MCF 10A (cell line): ENCODE measurements around the gene TRAK1. TPM values are rescaled to one million over a fixed set of nuclear protein-coding genes. Genes with fewer than 3 reads are reported as not detected.
"Not testable (repeated sequence)": the region's sequence is repeated elsewhere in the genome, so short reads cannot be mapped to it uniquely, and the experiment has no call there.

Source experiments
- BruUV-seq: library from RNA; stranded (reverse); fragments of 400-500 nt; replicated peaks from 2 replicates; lab custom pipeline; 2021; lab: Mats Ljungman, UMichigan
- CTCF ChIA-PET: fragments of 300-600 bp; sonication (Branson Sonifier 250); formaldehyde crosslinking; extraction: SDS; loops from one replicate; lab custom pipeline; 2021; ENCODE audit warnings: antibody characterized with exemption, inconsistent platforms; lab: Yijun Ruan, JAX
- POLR2A ChIA-PET: fragments of 300-600, 350-650 bp; sonication (Branson Sonifier 250); formaldehyde crosslinking; extraction: SDS; loops from one replicate; lab custom pipeline; 2020; ENCODE audit warnings: antibody characterized with exemption, inconsistent platforms; lab: Yijun Ruan, JAX
- DNase-seq: peaks from one replicate; pipeline ENCODE4 v3.0.0-alpha.2; 2018; ENCODE audit not compliant: unreplicated experiment
- H3K27ac Mint-ChIP-seq: one replicate; pipeline ENCODE4 v1.8.0; 2022; ENCODE audit warnings: mild to moderate bottlenecking, low read depth, mixed read lengths; ENCODE audit not compliant: unreplicated experiment
- H3K27me3 Mint-ChIP-seq: one replicate; pipeline ENCODE4 v1.8.0; 2022; ENCODE audit warnings: mixed read lengths; ENCODE audit not compliant: insufficient read depth, unreplicated experiment
- H3K36me3 Mint-ChIP-seq: one replicate; pipeline ENCODE4 v1.8.0; 2022; ENCODE audit warnings: mild to moderate bottlenecking, moderate library complexity, mixed read lengths; ENCODE audit not compliant: insufficient read depth, unreplicated experiment
- H3K4me1 Mint-ChIP-seq: one replicate; pipeline ENCODE4 v1.8.0; 2022; ENCODE audit warnings: mixed read lengths; ENCODE audit not compliant: insufficient read depth, unreplicated experiment
- H3K4me3 Mint-ChIP-seq: one replicate; pipeline ENCODE4 v1.8.0; 2022; ENCODE audit warnings: mild to moderate bottlenecking, moderate library complexity, mixed read lengths; ENCODE audit not compliant: unreplicated experiment
- H3K9me3 Mint-ChIP-seq: one replicate; pipeline ENCODE4 v1.8.0; 2022; ENCODE audit warnings: mixed read lengths; ENCODE audit not compliant: unreplicated experiment
- CTCF ChIP-seq: fragments of 200-600 bp; IDR thresholded peaks from one replicate; pipeline ENCODE4 v1.8.0; 2022; ENCODE audit warnings: antibody characterized with exemption, mild to moderate bottlenecking; ENCODE audit not compliant: unreplicated experiment
- intact Hi-C: fragments of 100-400 bp; cut with micrococcal nuclease; formaldehyde crosslinking; loops from 2 replicates; pipeline ENCODE4 v1.14.1; 2022
- total RNA-seq: library from RNA; stranded (reverse); gene quantifications from 2 replicates; pipeline ENCODE4 v1.2.3, GENCODE V29; 2022

Gene TRAK1
- total RNA-seq, 1 experiment from 2014 or later = 33.2 TPM

GRCh38 chr3:42103921-42104665 is 12.9 kb downstream of the TRAK1 start:
- intact Hi-C loops, H3K4me3 Mint-ChIP-seq, BruUV-seq, H3K9me3 Mint-ChIP-seq, DNase-seq, H3K27me3 Mint-ChIP-seq, H3K27ac Mint-ChIP-seq: not testable (repeated sequence)
- CTCF ChIA-PET = interaction anchor here (0.6 to 7.2 kb wide), 3 partner anchors 88 to 230 kb away, joined by 3 to 56 read pairs (median 4); no protein-coding TSS in a partner anchor
- Mint-ChIP-seq H3K4me1 (peaks cover 27% of the 10 kb centered on the region), H3K36me3 (peaks cover 11% of the 10 kb centered on the region)
- POLR2A ChIA-PET = interaction anchor here (1.3 to 1.4 kb wide), 2 partner anchors 27 to 68 kb away, joined by 3 read pairs; no protein-coding TSS in a partner anchor

DNA sequence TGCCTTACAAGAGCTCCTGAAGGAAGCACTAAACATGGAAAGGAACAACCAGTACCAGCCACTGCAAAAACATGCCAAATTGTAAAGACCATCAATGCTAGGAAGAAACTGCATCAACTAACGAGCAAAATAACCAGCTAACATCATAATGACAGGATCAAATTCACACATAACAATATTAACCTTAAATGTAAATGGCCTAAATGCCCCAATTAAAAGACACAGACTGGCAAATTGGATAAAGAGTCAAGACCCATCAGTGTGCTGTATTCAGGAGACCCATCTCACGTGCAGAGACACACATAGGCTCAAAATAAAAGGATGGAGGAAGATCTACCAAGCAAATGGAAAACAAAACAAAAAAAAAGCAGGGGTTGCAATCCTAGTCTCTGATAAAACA is 14.8 kb downstream of the TRAK1 start:
- H3K4me3 Mint-ChIP-seq, H3K9me3 Mint-ChIP-seq, intact Hi-C loops, DNase-seq, BruUV-seq, H3K27me3 Mint-ChIP-seq, H3K36me3 Mint-ChIP-seq, POLR2A ChIA-PET, CTCF ChIA-PET, H3K27ac Mint-ChIP-seq: not testable (repeated sequence)
- peaks cover 12% of the 10 kb centered on the region for H3K4me1 Mint-ChIP-seq

DNA sequence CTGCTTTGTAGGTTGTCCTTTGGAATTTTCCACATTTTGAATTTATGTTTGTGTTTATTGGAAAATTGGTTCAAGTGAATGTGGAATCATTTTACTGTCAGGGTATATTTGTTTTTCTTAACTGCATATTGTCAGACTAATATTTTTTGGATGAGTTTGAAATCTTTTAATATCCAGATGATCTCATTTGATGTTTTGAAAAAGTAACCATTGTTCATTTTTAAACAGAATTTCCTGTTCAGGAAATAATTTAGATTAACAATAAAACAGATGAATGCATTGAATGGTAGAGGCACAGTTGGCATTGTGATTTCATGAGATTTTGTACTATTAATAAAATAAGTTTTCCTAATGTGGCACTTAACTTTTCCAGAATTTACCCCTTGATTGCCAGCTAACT is 15.5 kb downstream of the TRAK1 start:
- intact Hi-C loops = no loop called here
- peaks cover 6% of the 10 kb centered on the region for H3K4me1 Mint-ChIP-seq
- ChIA-PET CTCF (no interaction called here), POLR2A (no interaction called here)
- H3K27me3 Mint-ChIP-seq = no peaks in the 10 kb centered on the region
- H3K36me3 Mint-ChIP-seq = no peaks in the 10 kb centered on the region
- no peak overlapping the region for H3K27ac Mint-ChIP-seq
- DNase-seq = no peak
- no peaks in the 10 kb centered on the region for H3K9me3 Mint-ChIP-seq
- H3K4me3 Mint-ChIP-seq = no peak overlapping the region
- TF ChIP-seq CTCF = no peak
- no TSS peak for BruUV-seq

DNA sequence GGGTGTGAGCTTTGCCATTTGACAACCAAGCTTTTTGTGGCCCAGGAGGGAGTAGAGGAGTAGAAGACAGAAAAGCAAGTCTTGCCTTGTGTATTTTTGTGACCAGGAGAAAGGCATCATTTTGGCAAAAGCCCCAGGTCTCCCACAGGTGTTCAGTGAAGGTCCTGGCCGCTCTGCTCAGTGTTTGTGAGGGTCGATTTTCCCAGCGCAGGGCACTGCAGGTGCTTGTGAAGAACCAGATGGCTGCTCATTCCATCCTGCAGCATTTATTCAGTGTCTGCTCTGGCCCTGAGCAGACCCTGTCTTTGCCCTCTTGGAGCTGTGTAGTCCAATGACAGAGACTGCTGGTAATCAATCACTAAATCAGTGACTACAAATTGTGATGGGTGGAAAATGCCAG is 19.5 kb downstream of the TRAK1 start:
- no peaks in the 10 kb centered on the region for H3K9me3 Mint-ChIP-seq
- ChIA-PET CTCF (interaction anchor here (0.6 to 1.6 kb wide), 6 partner anchors 8 to 253 kb away, joined by 3 to 9 read pairs (median 5); no protein-coding TSS in a partner anchor), POLR2A (no interaction called here)
- H3K27ac Mint-ChIP-seq = no peak overlapping the region
- no peaks in the 10 kb centered on the region for H3K27me3 Mint-ChIP-seq
- BruUV-seq = no TSS peak
- no peaks in the 10 kb centered on the region for H3K4me1 Mint-ChIP-seq
- no peak overlapping the region for H3K4me3 Mint-ChIP-seq
- H3K36me3 Mint-ChIP-seq = no peaks in the 10 kb centered on the region
- intact Hi-C loops = no loop called here
- DNase-seq = no peak
- no peak for TF ChIP-seq CTCF

DNA sequence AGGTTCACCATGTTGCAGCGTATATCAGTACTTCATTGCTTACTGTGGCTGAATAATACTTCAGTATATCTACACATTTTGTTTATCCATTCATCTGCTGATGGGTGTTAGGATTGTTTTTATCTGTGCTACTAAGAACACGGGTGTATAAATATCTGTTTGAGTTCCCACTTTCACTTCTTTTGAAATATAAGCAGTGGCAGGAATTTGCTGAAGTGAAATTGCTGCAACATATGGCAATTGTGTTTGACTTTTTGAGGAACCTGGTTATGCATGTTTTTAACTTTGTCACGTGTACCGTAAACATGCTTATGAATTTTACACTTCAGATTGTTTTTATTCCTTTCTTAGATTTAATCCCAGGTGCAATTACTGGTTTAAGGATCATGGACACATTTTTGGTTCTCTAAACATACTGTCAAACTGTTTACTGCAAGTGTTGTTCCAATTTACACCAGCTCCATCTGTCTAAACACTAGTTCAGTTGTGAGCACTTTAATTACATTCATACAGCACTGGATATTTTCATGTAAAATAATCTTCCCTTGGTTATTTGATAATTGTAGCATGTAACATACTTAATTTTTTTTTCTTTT is 23.1 kb downstream of the TRAK1 start:
- POLR2A ChIA-PET = no interaction called here
- no peak for DNase-seq

More for the DNA sequence above, 23.1 kb downstream of the TRAK1 start:
- no peaks in the 10 kb centered on the region for H3K36me3 Mint-ChIP-seq
- no peaks in the 10 kb centered on the region for H3K27me3 Mint-ChIP-seq
- no TSS peak for BruUV-seq
- CTCF ChIA-PET = interaction anchor here (0.7 to 10.1 kb wide), 2 partner anchors 76 to 195 kb away, joined by 3 to 369 read pairs; no protein-coding TSS in a partner anchor
- no peak overlapping the region for H3K27ac Mint-ChIP-seq
- TF ChIP-seq CTCF = no peak
- H3K4me1 Mint-ChIP-seq = peaks cover 24% of the 10 kb centered on the region
- no peaks in the 10 kb centered on the region for H3K9me3 Mint-ChIP-seq
- intact Hi-C loops = no loop called here
- no peak overlapping the region for H3K4me3 Mint-ChIP-seq
